Astrocyte (in vitro differentiated cells and primary cell): ENCODE measurements around the gene TIPRL.

Experiments
- CTCF ChIP-seq: IDR thresholded peaks from 2 replicates; pipeline ENCODE4 v1.5.1; 2011; ENCODE audit warnings: low read depth, mild to moderate bottlenecking, inconsistent platforms, low read length, moderate library complexity; ENCODE audit not compliant: insufficient read depth
- EZH2 ChIP-seq: IDR thresholded peaks from 2 replicates; pipeline ENCODE4 v1.6.1; 2012; ENCODE audit warnings: mild to moderate bottlenecking, low read length, inconsistent platforms; ENCODE audit not compliant: insufficient read depth

- TF ChIP-seq CTCF: no peak
- no peak for TF ChIP-seq EZH2
Observed at GRCh38 chr1:168157638-168158037, 21.1 kb upstream of the TIPRL start.
